Left ventricle myocardium inferior (tissue), 1 donor: ENCODE measurements around the gene LATS2. TPM values are rescaled to one million over a fixed set of nuclear protein-coding genes. Genes with fewer than 3 reads are reported as not detected.
A peak's percentile ranks its signal among the peaks of the same experiment; 100 is the strongest.

Experiments
- DNase-seq: peaks from one replicate; pipeline ENCODE4 v3.0.0-alpha.2; 2020
- H3K27ac ChIP-seq: fragments of 200-600 bp; replicated peaks from 2 replicates; pipeline ENCODE4 v1.8.0; 2021
- H3K27me3 ChIP-seq: fragments of 200-600 bp; 2 replicates; pipeline ENCODE4 v1.8.0; 2021; ENCODE audit warnings: low read depth
- H3K36me3 ChIP-seq: fragments of 200-600 bp; 2 replicates; pipeline ENCODE4 v1.8.0; 2021
- H3K4me1 ChIP-seq: fragments of 200-600 bp; 2 replicates; pipeline ENCODE4 v1.8.0; 2021
- H3K4me3 ChIP-seq: fragments of 200-600 bp; 2 replicates; pipeline ENCODE4 v1.8.0; 2021; ENCODE audit warnings: mild to moderate bottlenecking, moderate library complexity
- H3K9me3 ChIP-seq: fragments of 200-600 bp; replicated peaks from 2 replicates; pipeline ENCODE4 v1.8.0; 2021
- intact Hi-C: fragments of 100-400 bp; cut with micrococcal nuclease; formaldehyde crosslinking; loops from one replicate; pipeline ENCODE4 v1.11.0; 2022
- total RNA-seq: library from RNA; stranded (reverse); fragmentation: NEBNext Ultra II Directional; extraction: Animal tissue kit (Norgen Biotek cat#: 25700); gene quantifications from one replicate; pipeline ENCODE4 v1.2.1, GENCODE V29; 2021
- TF ChIP-seq, protein P1 (sequence below): fragments of 200-600 bp; IDR thresholded peaks from 2 replicates; pipeline ENCODE4 v1.8.0; 2021; ENCODE audit warnings: antibody characterized with exemption, mild to moderate bottlenecking, borderline replicate concordance
- donor health status: DM: no; HTN: yes; CAD: no; lungs with severe emphysema.

LATS2 gene
- total RNA-seq, 1 donor from 2014 or later: 20.2 TPM

GRCh38 chr13:21086929-21087328, 25.5 kb upstream of the LATS2 start:
- H3K4me1 ChIP-seq: no peaks in the 10 kb centered on the region
- no peak overlapping the region for H3K27ac ChIP-seq
- no peak overlapping the region for H3K4me3 ChIP-seq
- no peaks in the 10 kb centered on the region for H3K27me3 ChIP-seq
- no peaks in the 10 kb centered on the region for H3K36me3 ChIP-seq
- intact Hi-C loops: no loop called here
- H3K9me3 ChIP-seq: no peaks in the 10 kb centered on the region
- TF ChIP-seq, protein P1, sequence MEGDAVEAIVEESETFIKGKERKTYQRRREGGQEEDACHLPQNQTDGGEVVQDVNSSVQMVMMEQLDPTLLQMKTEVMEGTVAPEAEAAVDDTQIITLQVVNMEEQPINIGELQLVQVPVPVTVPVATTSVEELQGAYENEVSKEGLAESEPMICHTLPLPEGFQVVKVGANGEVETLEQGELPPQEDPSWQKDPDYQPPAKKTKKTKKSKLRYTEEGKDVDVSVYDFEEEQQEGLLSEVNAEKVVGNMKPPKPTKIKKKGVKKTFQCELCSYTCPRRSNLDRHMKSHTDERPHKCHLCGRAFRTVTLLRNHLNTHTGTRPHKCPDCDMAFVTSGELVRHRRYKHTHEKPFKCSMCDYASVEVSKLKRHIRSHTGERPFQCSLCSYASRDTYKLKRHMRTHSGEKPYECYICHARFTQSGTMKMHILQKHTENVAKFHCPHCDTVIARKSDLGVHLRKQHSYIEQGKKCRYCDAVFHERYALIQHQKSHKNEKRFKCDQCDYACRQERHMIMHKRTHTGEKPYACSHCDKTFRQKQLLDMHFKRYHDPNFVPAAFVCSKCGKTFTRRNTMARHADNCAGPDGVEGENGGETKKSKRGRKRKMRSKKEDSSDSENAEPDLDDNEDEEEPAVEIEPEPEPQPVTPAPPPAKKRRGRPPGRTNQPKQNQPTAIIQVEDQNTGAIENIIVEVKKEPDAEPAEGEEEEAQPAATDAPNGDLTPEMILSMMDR: no peak
- no peak for DNase-seq

- H3K27ac ChIP-seq: no peak overlapping the region
- H3K4me3 ChIP-seq: no peak overlapping the region
- H3K9me3 ChIP-seq: no peaks in the 10 kb centered on the region
- no peak for DNase-seq
- intact Hi-C loops: no loop called here
- H3K4me1 ChIP-seq: peaks cover 15% of the 10 kb centered on the region
- no peaks in the 10 kb centered on the region for H3K36me3 ChIP-seq
- TF ChIP-seq, protein P1: no peak
- no peaks in the 10 kb centered on the region for H3K27me3 ChIP-seq
Measured at GRCh38 chr13:21081926-21082325, 20.5 kb upstream of the LATS2 start.

DNA sequence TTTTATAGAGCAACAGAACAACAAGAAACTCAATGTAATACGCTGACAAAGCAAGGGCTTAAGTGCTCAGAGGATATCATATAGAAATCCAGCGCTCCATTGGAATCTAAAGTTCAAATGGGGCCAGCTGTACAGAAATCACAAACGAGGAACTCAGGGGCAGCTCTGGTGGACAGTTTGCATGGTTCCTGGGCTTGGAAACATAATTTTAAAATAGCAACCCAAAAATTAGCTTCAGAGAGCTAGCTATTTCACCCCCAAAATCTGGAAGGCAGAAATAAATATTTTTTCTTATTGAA, 19.2 kb upstream of the LATS2 start:
- Histone ChIP-seq H3K36me3 (no peaks in the 10 kb centered on the region), H3K9me3 (no peaks in the 10 kb centered on the region), H3K27ac (no peak overlapping the region), H3K4me3 (peak overlapping the region; percentile 40), H3K27me3 (no peaks in the 10 kb centered on the region), H3K4me1 (peaks cover 16% of the 10 kb centered on the region)
- DNase-seq: no peak
- intact Hi-C loops: no loop called here
- TF ChIP-seq, protein P1: no peak

- Histone ChIP-seq H3K4me3 (peak overlapping the region; percentile 40), H3K36me3 (no peaks in the 10 kb centered on the region), H3K27me3 (no peaks in the 10 kb centered on the region), H3K4me1 (peaks cover 22% of the 10 kb centered on the region), H3K27ac (peak overlapping the region; percentile 42), H3K9me3 (no peaks in the 10 kb centered on the region)
- TF ChIP-seq, protein P1: no peak
- DNase-seq: no peak
- intact Hi-C loops: no loop called here
Measured at GRCh38 chr13:21079761-21080592, 18.6 kb upstream of the LATS2 start.

DNA sequence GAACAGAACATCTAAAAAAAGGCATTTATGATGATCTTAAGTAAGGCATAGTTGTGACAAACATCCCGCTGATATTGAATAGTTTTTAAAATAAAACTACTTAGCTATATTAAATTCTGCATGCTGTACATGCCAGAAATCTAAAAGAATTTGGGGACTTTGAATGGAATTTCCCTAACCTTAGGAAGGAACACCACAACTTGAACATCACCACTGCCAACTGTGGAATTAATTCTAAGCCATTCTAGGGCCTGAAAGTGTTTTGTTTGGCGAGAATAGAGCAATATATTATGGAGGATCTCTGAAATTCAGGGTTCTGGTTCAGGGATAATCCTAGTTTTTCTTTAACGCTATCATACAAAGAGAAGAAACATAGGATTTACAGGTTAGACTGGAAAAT, 17.8 kb upstream of the LATS2 start:
- no peaks in the 10 kb centered on the region for H3K9me3 ChIP-seq
- H3K36me3 ChIP-seq: no peaks in the 10 kb centered on the region
- H3K4me3 ChIP-seq: no peak overlapping the region
- TF ChIP-seq, protein P1: no peak
- peaks cover 29% of the 10 kb centered on the region for H3K4me1 ChIP-seq
- intact Hi-C loops: no loop called here
- DNase-seq: no peak
- H3K27me3 ChIP-seq: no peaks in the 10 kb centered on the region
- H3K27ac ChIP-seq: peak overlapping the region; percentile 42
